HepG2 (cell line): ENCODE results near the gene HSPB6. TPM values are rescaled to one million over a fixed set of nuclear protein-coding genes. Genes with fewer than 3 reads are reported as not detected.

Source experiments
- CHCHD3 ChIP-seq: sonication (generic); formaldehyde crosslinking; IDR thresholded peaks from 2 replicates; pipeline ENCODE4 v1.8.0; 2022; ENCODE audit warnings: mild to moderate bottlenecking, missing genetic modification reagents, moderate library complexity
- E2F5 ChIP-seq: sonication (generic); formaldehyde crosslinking; conservative IDR thresholded peaks from 2 replicates; pipeline ENCODE4 v1.4.0; 2020; ENCODE audit warnings: missing genetic modification reagents
- FOXM1 ChIP-seq: sonication (generic); formaldehyde crosslinking; IDR thresholded peaks from 2 replicates; pipeline ENCODE4 v1.5.0; 2020; ENCODE audit warnings: missing genetic modification reagents
- NFIB ChIP-seq: sonication (generic); formaldehyde crosslinking; IDR thresholded peaks from 2 replicates; pipeline ENCODE4 v1.9.0; 2021; ENCODE audit warnings: missing genetic modification reagents, mild to moderate bottlenecking, borderline replicate concordance
- PHF21A ChIP-seq: sonication (generic); formaldehyde crosslinking; IDR thresholded peaks from 2 replicates; pipeline ENCODE4 v1.5.0; 2020; ENCODE audit warnings: mild to moderate bottlenecking, missing genetic modification reagents
- PPARG ChIP-seq: conservative IDR thresholded peaks from 2 replicates; pipeline ENCODE4 v1.6.1; 2016; ENCODE audit warnings: missing biosample characterization, missing genetic modification reagents
- SMAD3 ChIP-seq: sonication (generic); formaldehyde crosslinking; IDR thresholded peaks from 2 replicates; pipeline ENCODE4 v1.4.0; 2020; ENCODE audit warnings: missing genetic modification reagents
- SNAPC2 ChIP-seq: sonication (generic); formaldehyde crosslinking; IDR thresholded peaks from 2 replicates; pipeline ENCODE4 v1.8.1; 2022; ENCODE audit warnings: mild to moderate bottlenecking, missing genetic modification reagents
- TAF1 ChIP-seq: sonication (generic); formaldehyde crosslinking; IDR thresholded peaks from 2 replicates; pipeline ENCODE4 v1.4.0; 2020; ENCODE audit warnings: missing genetic modification reagents
- WIZ ChIP-seq: sonication (generic); formaldehyde crosslinking; IDR thresholded peaks from 2 replicates; pipeline ENCODE4 v1.5.1; 2020; ENCODE audit warnings: mild to moderate bottlenecking, missing genetic modification reagents
- ZBTB26 ChIP-seq: IDR thresholded peaks from 2 replicates; pipeline ENCODE4 v1.6.1; 2016; ENCODE audit warnings: missing compliant biosample characterization, missing genetic modification reagents, borderline replicate concordance
- ZFYVE20 ChIP-seq: sonication (generic); formaldehyde crosslinking; IDR thresholded peaks from 2 replicates; pipeline ENCODE4 v1.8.0; 2023; ENCODE audit warnings: low read depth, mild to moderate bottlenecking, moderate library complexity, missing genetic modification reagents, borderline replicate concordance
- ZNF543 ChIP-seq: sonication (generic); formaldehyde crosslinking; IDR thresholded peaks from 2 replicates; pipeline ENCODE4 v1.4.0; 2020; ENCODE audit warnings: mild to moderate bottlenecking, missing genetic modification reagents
- ZNF749 ChIP-seq: sonication (generic); formaldehyde crosslinking; IDR thresholded peaks from 2 replicates; pipeline ENCODE4 v1.8.0; 2022; ENCODE audit warnings: mild to moderate bottlenecking, missing genetic modification reagents, moderate library complexity, borderline replicate concordance
- ZNF883 ChIP-seq: sonication (generic); formaldehyde crosslinking; IDR thresholded peaks from 2 replicates; pipeline ENCODE4 v1.5.1; 2020; ENCODE audit warnings: mild to moderate bottlenecking, missing genetic modification reagents; ENCODE audit errors: not compliant biosample characterization
- polyA plus RNA-seq, 8 experiments: library from polyadenylated mRNA; depleted of rRNA in 3 of 8; stranded (reverse) in 7 of 8; unstranded in 1 of 8; fragments of >200 nt; fragmentation: Illumina TruSeq in 4 of 8; extraction: Trizol in 4 of 8; gene quantifications; 2 replicates each; pipeline versions ENCODE4 v1.2.1 to v1.2.3, GENCODE V29; 2011 to 2016; ENCODE audit warnings: low read depth in 4 of 8, missing spikeins in 1 of 8, mixed read lengths in 1 of 8; ENCODE audit not compliant: insufficient read depth in 1 of 8
- total RNA-seq, 5 experiments: library from RNA; depleted of rRNA; stranded (reverse); fragments of >200 nt; fragmentation: Illumina TruSeq; extraction: Trizol; gene quantifications; 2 replicates each; pipeline ENCODE4 v1.2.3, GENCODE V29; 2016; ENCODE audit warnings: low read depth in 1 of 5
- TF ChIP-seq, protein P1 (sequence below): sonication (generic); formaldehyde crosslinking; conservative IDR thresholded peaks from 2 replicates; pipeline ENCODE4 v1.8.1; 2023; ENCODE audit warnings: missing genetic modification reagents
- TF ChIP-seq, protein P2 (sequence below): sonication (generic); formaldehyde crosslinking; IDR thresholded peaks from 2 replicates; pipeline ENCODE4 v1.5.0; 2020; ENCODE audit warnings: mild to moderate bottlenecking, missing genetic modification reagents

HSPB6 gene
- total and polyA plus RNA-seq, 2 of the 13 experiments (the other 11 are each of a cell fraction or from before 2014, with no cell fraction given): 0.18 TPM; not detected in 1

DNA sequence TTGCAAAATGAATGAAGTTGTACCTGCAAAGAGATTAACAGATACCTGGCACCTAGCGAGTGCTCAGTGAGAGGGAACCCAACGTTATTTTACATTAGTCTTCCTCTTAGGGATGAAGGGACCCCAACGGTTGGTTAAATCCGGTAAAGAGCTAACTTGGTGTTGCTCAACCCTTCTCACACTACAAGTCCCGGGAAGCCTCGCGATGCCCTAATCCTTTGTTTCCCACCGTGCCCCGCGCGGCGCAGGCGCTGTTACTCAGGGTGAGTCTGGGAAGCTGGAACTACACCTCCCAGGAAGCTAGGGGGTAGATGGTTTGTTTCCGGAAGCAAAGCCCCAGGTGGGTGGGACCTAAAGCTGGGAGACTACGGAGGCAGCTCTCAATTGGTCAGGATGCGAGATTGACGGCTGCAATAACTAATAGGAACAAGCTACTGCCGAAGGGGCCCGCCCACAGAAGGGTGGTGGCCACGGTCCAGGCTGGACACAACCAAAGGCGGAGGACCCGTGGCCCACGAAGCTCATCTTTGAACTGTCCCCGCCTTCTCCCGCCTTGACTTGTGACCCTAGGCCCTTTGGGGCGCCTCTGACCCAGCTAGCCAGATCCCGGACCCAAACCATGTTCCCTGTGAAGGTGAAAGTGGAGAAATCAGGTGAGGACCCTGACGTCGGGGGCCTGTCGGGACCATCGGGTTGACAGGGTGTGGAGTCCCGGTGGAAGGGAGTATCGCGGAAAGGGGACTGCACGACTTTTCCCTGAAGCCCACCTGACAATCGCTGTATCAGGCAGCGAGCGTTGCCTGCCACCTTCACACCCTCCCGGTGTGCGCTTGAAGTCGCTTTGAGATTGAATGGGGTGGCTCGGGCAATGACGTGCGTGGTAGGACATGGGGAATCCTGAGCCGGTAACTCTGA lies 8.5 kb downstream of the HSPB6 start, which contains the start of gene LIN37 (continued):
- no peak for TF ChIP-seq NFIB (CRISPR knock-in tag)
- TF ChIP-seq ZNF883: no peak
- TF ChIP-seq ZNF543: peak; percentile 44; the same call in 1 of the 2 replicates
- TF ChIP-seq E2F5 (CRISPR knock-in tag): peak; percentile 35; the same call in 1 of the 2 replicates
- no peak for TF ChIP-seq ZNF749 (CRISPR knock-in tag)
- TF ChIP-seq ZBTB26 (CRISPR knock-in tag): 0 out of 2 replicates have a peak, but pooled peaks have one; percentile 69
- no peak for TF ChIP-seq PHF21A (CRISPR knock-in tag)
- TF ChIP-seq TAF1 (CRISPR knock-in tag): peak; percentile 74
- no peak; the same call in 1 of the 2 replicates for TF ChIP-seq PPARG (CRISPR knock-in tag)
- no peak for TF ChIP-seq CHCHD3 (CRISPR knock-in tag)
- TF ChIP-seq, protein P1, sequence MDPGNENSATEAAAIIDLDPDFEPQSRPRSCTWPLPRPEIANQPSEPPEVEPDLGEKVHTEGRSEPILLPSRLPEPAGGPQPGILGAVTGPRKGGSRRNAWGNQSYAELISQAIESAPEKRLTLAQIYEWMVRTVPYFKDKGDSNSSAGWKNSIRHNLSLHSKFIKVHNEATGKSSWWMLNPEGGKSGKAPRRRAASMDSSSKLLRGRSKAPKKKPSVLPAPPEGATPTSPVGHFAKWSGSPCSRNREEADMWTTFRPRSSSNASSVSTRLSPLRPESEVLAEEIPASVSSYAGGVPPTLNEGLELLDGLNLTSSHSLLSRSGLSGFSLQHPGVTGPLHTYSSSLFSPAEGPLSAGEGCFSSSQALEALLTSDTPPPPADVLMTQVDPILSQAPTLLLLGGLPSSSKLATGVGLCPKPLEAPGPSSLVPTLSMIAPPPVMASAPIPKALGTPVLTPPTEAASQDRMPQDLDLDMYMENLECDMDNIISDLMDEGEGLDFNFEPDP: no peak
- no peak for TF ChIP-seq ZFYVE20 (CRISPR knock-in tag)
- no peak for TF ChIP-seq WIZ (CRISPR knock-in tag)
- TF ChIP-seq FOXM1: no peak
- TF ChIP-seq, protein P2, sequence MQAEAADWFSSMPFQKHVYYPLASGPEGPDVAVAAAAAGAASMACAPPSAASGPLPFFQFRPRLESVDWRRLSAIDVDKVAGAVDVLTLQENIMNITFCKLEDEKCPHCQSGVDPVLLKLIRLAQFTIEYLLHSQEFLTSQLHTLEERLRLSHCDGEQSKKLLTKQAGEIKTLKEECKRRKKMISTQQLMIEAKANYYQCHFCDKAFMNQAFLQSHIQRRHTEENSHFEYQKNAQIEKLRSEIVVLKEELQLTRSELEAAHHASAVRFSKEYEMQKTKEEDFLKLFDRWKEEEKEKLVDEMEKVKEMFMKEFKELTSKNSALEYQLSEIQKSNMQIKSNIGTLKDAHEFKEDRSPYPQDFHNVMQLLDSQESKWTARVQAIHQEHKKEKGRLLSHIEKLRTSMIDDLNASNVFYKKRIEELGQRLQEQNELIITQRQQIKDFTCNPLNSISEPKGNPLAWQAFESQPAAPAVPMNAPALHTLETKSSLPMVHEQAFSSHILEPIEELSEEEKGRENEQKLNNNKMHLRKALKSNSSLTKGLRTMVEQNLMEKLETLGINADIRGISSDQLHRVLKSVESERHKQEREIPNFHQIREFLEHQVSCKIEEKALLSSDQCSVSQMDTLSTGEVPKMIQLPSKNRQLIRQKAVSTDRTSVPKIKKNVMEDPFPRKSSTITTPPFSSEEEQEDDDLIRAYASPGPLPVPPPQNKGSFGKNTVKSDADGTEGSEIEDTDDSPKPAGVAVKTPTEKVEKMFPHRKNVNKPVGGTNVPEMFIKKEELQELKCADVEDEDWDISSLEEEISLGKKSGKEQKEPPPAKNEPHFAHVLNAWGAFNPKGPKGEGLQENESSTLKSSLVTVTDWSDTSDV: no peak
- peak; percentile 23; the same call in 1 of the 2 replicates for TF ChIP-seq SMAD3 (CRISPR knock-in tag)
- 0 out of 2 replicates have a peak, but pooled peaks have one; percentile 24 for TF ChIP-seq SNAPC2
